C4-2B (cell line): Measurements from ENCODE around the gene SYN1.

Source experiments
- CTCF ChIP-seq: fragments of 450-650 bp; conservative IDR thresholded peaks from 2 replicates; pipeline ENCODE4 v1.5.1; 2017; ENCODE audit warnings: mild to moderate bottlenecking
- ZFX ChIP-seq: fragments of 450-650 bp; IDR thresholded peaks from 2 replicates; pipeline ENCODE4 v1.6.1; 2017

GRCh38 chrX:47560179-47560933 lies 59.3 kb downstream of the SYN1 start:
- TF ChIP-seq CTCF, result no peak
- no peak for TF ChIP-seq ZFX
